Activated T-cell treated with anti-CD3 and anti-CD28 coated beads, Interleukin-2, amount 50 U/mL, for 4 hours (primary cell): ENCODE measurements around the gene FABP2. TPM values are rescaled to one million over a fixed set of nuclear protein-coding genes. Genes with fewer than 3 reads are reported as not detected.
A peak's percentile ranks its signal among the peaks of the same experiment; 100 is the strongest.
"Not testable (repeated sequence)": the region's sequence is repeated elsewhere in the genome, so short reads cannot be mapped to it uniquely, and the experiment has no call there.

ENCODE experiments used
- ATAC-seq, 2 donors: fragments of 200-7000 bp; cut with Tn5 transposase; one replicate each; pipeline ENCODE4 v1.10.0; 2021
- DNase-seq: peaks from one replicate; pipeline ENCODE4 v3.0.0-alpha.2; 2020
- H3K27me3 Mint-ChIP-seq: one replicate; pipeline ENCODE4 v1.8.0; 2021; ENCODE audit warnings: low read depth, mixed read lengths
- H3K36me3 Mint-ChIP-seq: one replicate; pipeline ENCODE4 v1.8.0; 2022; ENCODE audit warnings: mixed read lengths; ENCODE audit not compliant: insufficient read depth
- H3K4me1 Mint-ChIP-seq: one replicate; pipeline ENCODE4 v1.8.0; 2021; ENCODE audit warnings: low read depth, mixed read lengths
- H3K4me3 Mint-ChIP-seq: one replicate; pipeline ENCODE4 v1.8.0; 2021; ENCODE audit warnings: mild to moderate bottlenecking, moderate library complexity, mixed read lengths
- H3K9me3 Mint-ChIP-seq: one replicate; pipeline ENCODE4 v1.8.0; 2021; ENCODE audit warnings: mixed read lengths
- total RNA-seq, 3 donors: library from RNA; stranded (reverse); gene quantifications; one replicate each; pipeline ENCODE4 v1.2.1, GENCODE V29; 2021

FABP2 gene
- not detected for total RNA-seq

DNA sequence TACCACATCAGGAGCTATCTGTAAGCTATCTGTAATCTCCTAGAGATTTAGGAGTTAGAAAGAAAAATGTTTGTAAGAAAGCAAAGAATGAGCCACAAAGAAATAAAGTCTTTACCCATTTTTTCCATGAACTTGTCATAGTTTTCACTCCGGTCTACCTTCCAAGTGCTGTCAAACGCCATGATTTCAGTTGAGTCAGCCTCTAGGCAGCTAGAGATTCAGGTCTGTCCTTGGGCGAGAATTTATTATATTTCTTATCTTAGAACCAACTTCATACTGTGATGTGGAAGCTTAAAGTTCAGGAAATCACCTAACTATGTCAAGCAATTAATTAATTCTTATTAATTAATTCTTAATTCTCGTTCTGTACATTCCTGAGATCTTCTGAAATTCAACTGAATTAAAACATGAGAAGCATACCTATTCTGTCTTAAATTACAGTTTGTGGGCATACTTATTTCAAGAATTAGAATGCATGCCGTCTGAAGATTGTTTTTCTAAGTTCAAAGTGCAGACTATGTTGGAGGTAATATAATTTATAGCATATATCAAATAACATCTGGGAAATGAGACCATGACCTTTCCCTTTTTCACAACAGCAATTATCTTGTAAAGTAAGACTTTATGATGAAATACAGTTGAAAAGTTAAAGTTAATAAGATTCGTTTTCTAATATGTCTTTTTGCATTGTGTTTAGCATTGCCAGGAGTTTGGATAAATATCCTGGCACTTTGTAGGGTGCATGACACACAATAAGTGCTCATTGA, at the start of gene FABP2:
Gene FABP2, minus strand, starts transcription at position 218 of the 767 bp plus-strand sequence. Its CDS starts 36 bp downstream, at position 182.
- peaks cover 3% of the 10 kb centered on the region for H3K27me3 Mint-ChIP-seq
- no peak for ATAC-seq
- no peak within 1 kb of the TSS for H3K4me3 Mint-ChIP-seq
- no peaks in the 10 kb centered on the region for H3K4me1 Mint-ChIP-seq
- H3K36me3 Mint-ChIP-seq = no peaks in the 10 kb centered on the region
- no peaks in the 10 kb centered on the region for H3K9me3 Mint-ChIP-seq
- no peak for DNase-seq

DNA sequence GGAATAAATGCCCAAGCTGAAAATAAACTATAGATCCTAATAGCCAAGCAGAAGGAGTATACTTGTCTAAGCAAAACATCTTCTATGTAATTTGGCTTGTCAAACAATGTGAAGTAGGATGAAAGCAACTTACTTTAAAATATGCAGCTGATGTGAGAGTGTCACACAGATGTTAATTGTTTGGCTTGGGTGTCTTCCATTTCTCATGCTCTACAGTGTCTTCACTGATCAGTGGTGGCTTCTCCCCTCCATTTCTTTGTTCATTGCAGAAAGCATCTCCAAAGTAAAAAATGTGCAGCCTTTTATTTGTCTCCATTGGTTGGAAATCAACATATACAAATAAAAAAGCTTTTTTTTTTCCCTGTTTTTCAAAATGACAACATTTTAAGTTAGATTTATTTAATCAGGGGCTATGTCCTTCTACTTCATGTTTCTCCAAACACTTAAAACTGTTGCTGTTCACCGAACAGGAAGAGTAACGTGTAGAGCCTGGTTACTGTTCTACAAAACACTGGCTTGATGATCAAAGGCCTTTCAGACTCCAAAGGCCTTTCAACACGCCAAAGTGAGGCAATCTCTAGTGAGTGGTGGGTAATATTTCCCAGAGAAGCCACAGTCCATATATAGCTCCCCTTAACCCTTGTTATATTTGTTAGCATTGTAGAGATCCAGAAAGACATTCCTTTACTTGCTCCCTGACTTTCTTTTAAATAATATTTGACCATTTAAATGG, 49.2 kb upstream of the FABP2 start:
- DNase-seq, H3K27me3 Mint-ChIP-seq, ATAC-seq, H3K9me3 Mint-ChIP-seq, H3K36me3 Mint-ChIP-seq: not testable (repeated sequence)
- Mint-ChIP-seq H3K4me3 (peak overlapping the region; percentile 29), H3K4me1 (peaks cover 42% of the 10 kb centered on the region)

DNA sequence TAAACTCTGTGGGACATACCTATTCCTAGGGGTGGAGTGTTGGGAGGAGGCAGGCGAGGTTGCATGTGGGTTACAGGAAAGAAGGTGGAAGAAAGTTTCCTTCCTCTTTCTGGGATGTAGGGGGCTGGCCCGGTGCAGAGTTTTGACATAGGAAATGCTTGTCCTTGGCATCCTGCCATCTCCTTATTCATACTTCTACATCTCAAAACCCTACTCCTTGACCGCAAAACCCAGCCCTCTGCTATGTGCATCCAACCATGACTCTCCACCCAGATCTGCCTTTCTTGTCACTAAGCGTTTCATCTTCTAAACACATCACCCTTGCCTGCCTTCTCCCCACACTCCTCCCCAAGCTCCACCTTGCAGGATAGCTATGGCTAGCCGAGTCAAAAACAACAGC, 48.5 kb upstream of the FABP2 start:
- H3K9me3 Mint-ChIP-seq, H3K27me3 Mint-ChIP-seq, H3K36me3 Mint-ChIP-seq: not testable (repeated sequence)
- ATAC-seq (peak; percentile 99), DNase-seq (peak; percentile 36)
- Mint-ChIP-seq H3K4me3 (peak overlapping the region; percentile 54), H3K4me1 (peaks cover 39% of the 10 kb centered on the region)

DNA sequence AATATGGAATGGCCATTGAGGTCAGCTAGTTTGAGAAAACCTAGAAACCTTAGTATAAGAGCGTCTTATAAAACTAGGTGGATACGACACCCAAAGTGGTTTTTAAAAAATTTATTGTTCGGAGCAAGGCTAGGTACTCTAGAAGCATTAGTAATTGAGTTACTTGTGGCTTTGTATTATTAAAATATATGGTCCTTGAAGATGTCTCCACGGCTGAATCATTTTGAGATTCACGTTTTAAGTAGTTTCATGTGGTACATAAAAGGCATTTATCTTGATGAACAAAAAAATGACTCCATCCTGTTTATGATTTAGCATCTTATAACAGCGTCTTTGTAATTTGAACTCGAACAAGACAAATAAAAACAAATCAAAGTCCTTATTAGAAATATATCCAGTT, 44.9 kb upstream of the FABP2 start:
- not testable (repeated sequence) for H3K36me3 Mint-ChIP-seq, ATAC-seq, H3K4me3 Mint-ChIP-seq, DNase-seq, H3K27me3 Mint-ChIP-seq, H3K9me3 Mint-ChIP-seq
- H3K4me1 Mint-ChIP-seq = peaks cover 21% of the 10 kb centered on the region

GRCh38 chr4:119364203-119364602, 42.3 kb upstream of the FABP2 start:
- ATAC-seq = peak in 1 of 2 donors; percentile 46

DNA sequence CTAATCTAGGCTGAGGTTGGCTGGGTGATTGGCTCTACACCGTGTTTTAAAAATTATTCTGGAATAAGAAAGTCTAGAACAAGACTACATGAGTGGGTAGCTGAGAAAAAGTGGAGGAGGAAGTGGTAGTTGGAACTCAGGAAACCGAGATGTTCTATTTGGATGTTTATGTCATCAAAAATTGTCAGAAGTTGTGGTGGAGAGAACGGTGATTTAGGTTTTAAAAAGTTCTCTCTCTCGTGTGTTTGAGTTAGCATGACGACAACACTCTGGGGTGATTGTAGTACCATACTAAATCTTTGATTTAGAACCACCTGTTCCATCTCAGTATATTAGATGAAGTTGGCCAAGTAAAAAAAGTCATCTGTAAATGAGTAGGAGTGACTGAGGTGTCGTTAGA, 41.4 kb upstream of the FABP2 start:
- not testable (repeated sequence) for H3K4me3 Mint-ChIP-seq, H3K27me3 Mint-ChIP-seq, H3K9me3 Mint-ChIP-seq, ATAC-seq, DNase-seq, H3K4me1 Mint-ChIP-seq, H3K36me3 Mint-ChIP-seq

More at GRCh38 chr4:119364203-119364602, 42.3 kb upstream of the FABP2 start:
- not testable (repeated sequence) for DNase-seq, H3K27me3 Mint-ChIP-seq, H3K36me3 Mint-ChIP-seq, H3K4me3 Mint-ChIP-seq, H3K9me3 Mint-ChIP-seq, H3K4me1 Mint-ChIP-seq

GRCh38 chr4:119362413-119362812, 40.5 kb upstream of the FABP2 start:
- not testable (repeated sequence) for H3K36me3 Mint-ChIP-seq

DNA sequence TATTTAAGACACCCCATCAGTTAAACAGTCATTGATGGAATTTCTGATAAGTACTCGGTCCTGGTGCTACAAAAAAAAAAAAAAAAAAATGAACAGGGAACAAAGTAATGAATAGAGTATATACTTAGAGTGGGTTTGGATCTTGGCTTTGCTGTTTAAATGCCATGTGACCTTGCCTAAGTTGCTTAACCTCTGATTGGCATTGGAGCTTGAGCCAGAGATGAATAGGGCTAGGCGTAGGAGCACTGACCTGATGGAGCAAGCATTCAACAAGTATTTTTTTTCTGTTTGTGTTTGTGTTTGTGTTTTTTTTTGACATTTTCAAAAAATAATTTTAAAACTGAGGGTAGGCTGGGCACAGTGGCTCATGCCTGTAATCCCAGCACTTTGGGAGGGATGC, 37.9 kb upstream of the FABP2 start:
- H3K4me3 Mint-ChIP-seq, H3K4me1 Mint-ChIP-seq, ATAC-seq, H3K36me3 Mint-ChIP-seq, DNase-seq, H3K27me3 Mint-ChIP-seq, H3K9me3 Mint-ChIP-seq: not testable (repeated sequence)

More at GRCh38 chr4:119362413-119362812, 40.5 kb upstream of the FABP2 start:
- ATAC-seq, H3K9me3 Mint-ChIP-seq, H3K27me3 Mint-ChIP-seq, H3K4me3 Mint-ChIP-seq, H3K4me1 Mint-ChIP-seq, DNase-seq: not testable (repeated sequence)

- H3K27me3 Mint-ChIP-seq, ATAC-seq, DNase-seq, H3K9me3 Mint-ChIP-seq, H3K4me1 Mint-ChIP-seq, H3K36me3 Mint-ChIP-seq, H3K4me3 Mint-ChIP-seq: not testable (repeated sequence)
Measured at GRCh38 chr4:119356796-119357195, 34.9 kb upstream of the FABP2 start.

GRCh38 chr4:119356041-119356440, 34.1 kb upstream of the FABP2 start:
- H3K4me1 Mint-ChIP-seq, H3K4me3 Mint-ChIP-seq, H3K9me3 Mint-ChIP-seq, H3K27me3 Mint-ChIP-seq, DNase-seq, H3K36me3 Mint-ChIP-seq, ATAC-seq: not testable (repeated sequence)

DNA sequence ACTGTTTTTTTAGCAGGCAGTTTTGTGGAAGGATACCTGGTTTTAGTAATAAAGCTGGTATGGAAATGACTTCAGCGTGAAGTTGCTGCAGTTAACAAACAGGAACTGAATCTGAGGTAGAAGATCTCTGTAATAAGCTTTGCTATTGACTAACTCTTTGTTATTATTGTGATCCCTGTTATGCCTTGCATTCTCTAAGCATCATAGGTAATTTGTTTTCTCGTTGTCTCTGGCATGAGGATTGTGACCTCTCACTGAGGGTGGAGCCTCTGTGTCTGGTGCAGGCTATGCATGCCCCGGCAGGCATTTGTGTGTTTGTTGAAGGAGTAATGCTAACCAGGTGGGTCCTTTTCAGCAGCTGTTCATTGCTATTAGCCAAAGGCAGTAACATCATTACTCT, 31.4 kb upstream of the FABP2 start:
- ATAC-seq, H3K9me3 Mint-ChIP-seq, DNase-seq, H3K4me1 Mint-ChIP-seq, H3K27me3 Mint-ChIP-seq, H3K4me3 Mint-ChIP-seq, H3K36me3 Mint-ChIP-seq: not testable (repeated sequence)

DNA sequence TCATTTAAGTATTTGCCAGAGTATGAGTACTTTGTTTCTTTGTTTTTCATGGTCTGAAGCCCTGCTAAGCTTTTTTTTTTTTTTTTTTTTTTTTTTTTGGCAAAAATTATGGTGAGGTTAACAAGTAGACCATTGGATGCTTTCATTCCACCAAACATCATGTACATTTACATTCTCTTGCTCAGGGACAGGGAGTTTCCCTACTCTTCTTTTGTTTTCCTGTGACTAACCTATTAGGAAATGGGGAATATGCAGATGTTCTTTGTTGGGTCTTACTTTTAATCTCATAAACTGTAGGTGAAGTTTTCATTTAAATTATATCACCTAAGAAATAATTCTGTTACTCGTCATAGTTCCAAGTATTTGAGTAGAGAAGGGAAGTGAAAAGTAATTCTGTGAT, 26.2 kb upstream of the FABP2 start:
- DNase-seq, H3K36me3 Mint-ChIP-seq, H3K4me3 Mint-ChIP-seq, H3K9me3 Mint-ChIP-seq, H3K4me1 Mint-ChIP-seq, H3K27me3 Mint-ChIP-seq: not testable (repeated sequence)
- peak in 1 of 2 donors; percentile 30 for ATAC-seq

DNA sequence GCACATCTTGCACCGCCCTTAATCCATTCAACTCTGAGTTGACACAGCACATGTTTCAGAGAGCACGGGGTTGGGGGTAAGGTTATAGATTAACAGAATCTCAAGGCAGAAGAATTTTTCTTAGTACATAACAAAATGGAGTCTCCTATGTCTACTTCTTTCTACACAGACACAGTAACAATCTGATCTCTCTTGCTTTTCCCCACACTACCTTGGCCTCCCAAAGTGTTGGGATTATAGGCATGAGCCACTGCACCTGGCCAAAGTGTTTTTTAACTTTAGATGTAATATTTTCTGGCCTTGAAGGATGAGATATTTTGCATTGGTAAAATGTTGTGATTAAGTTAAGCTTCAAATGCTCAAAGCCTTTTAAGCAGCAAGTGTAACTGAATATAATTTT, 21.4 kb upstream of the FABP2 start:
- ATAC-seq, H3K36me3 Mint-ChIP-seq, H3K4me1 Mint-ChIP-seq, H3K9me3 Mint-ChIP-seq, DNase-seq, H3K4me3 Mint-ChIP-seq, H3K27me3 Mint-ChIP-seq: not testable (repeated sequence)

- H3K27me3 Mint-ChIP-seq, H3K36me3 Mint-ChIP-seq, DNase-seq, H3K4me3 Mint-ChIP-seq, ATAC-seq, H3K9me3 Mint-ChIP-seq, H3K4me1 Mint-ChIP-seq: not testable (repeated sequence)
Measured at GRCh38 chr4:119339895-119340294, 18.0 kb upstream of the FABP2 start.

- Mint-ChIP-seq H3K4me1 (no peaks in the 10 kb centered on the region), H3K27me3 (peaks cover 4% of the 10 kb centered on the region), H3K4me3 (no peak overlapping the region), H3K36me3 (no peaks in the 10 kb centered on the region), H3K9me3 (no peaks in the 10 kb centered on the region)
- DNase-seq = no peak
- no peak for ATAC-seq
Measured at GRCh38 chr4:119337010-119337409, 15.1 kb upstream of the FABP2 start.
